K562 (cell line): Measurements from ENCODE around the gene ISYNA1. TPM values are rescaled to one million over a fixed set of nuclear protein-coding genes. Genes with fewer than 3 reads are reported as not detected.

Experiments used
- ATAC-seq: fragments of 200-7000 bp; cut with Tn5 transposase; 3 replicates; pipeline ENCODE4 v1.9.1; 2020; ENCODE audit warnings: moderate library complexity
- BruUV-seq: library from RNA; stranded (reverse); fragments of 400-500 nt; replicated peaks from 2 replicates; lab custom pipeline; 2021; lab: Mats Ljungman, UMichigan
- CTCF ChIA-PET: fragments of 300-600 bp; formaldehyde crosslinking; extraction: SDS; loops from one replicate; lab custom pipeline; 2021; ENCODE audit warnings: low intra/inter-chr PET ratio; lab: Yijun Ruan, JAX
- POLR2A ChIA-PET: fragments of 300-600, 350-650 bp; sonication (Branson Sonifier 250); formaldehyde crosslinking; extraction: SDS; loops from one replicate; lab custom pipeline; 2021; ENCODE audit warnings: antibody characterized with exemption, inconsistent platforms; lab: Yijun Ruan, JAX
- DNase-seq, 4 experiments: peaks; one replicate each; pipeline versions ENCODE4 v3.0.0 to v3.0.0-alpha.2; 2011 to 2018; ENCODE audit warnings: low spot score in 3 of 4, mixed read lengths in 3 of 4; ENCODE audit errors: extremely low read depth in 1 of 4
- FAIRE-seq: peaks from 2 replicates; lab custom pipeline; 2011; peaks lifted over from hg19 to GRCh38; lab: Jason Lieb, UNC
- H2AFZ ChIP-seq: 2 replicates; pipeline ENCODE4 v1.6.0; 2011; ENCODE audit warnings: low read depth, low read length, control low read depth, inconsistent platforms
- H3K27ac ChIP-seq: fragments of 200-600 bp; 3 replicates; pipeline ENCODE4 v1.8.0; 2011; ENCODE audit warnings: low read depth, mild to moderate bottlenecking, control low read depth, inconsistent platforms, low read length, moderate library complexity, mixed read lengths; ENCODE audit errors: extremely low read depth
- H3K27me3 ChIP-seq, 2 experiments: fragments of 300-600 bp in 1 of 2; 2 replicates in 1 of 2; 3 replicates in 1 of 2; pipeline versions ENCODE4 v1.6.0 to v1.8.0; 2011; ENCODE audit warnings: inconsistent platforms in 2 of 2, low read length in 2 of 2, mild to moderate bottlenecking in 1 of 2, mixed read lengths in 1 of 2, moderate library complexity in 1 of 2; ENCODE audit not compliant: control insufficient read depth in 2 of 2, insufficient read depth in 2 of 2
- H3K36me3 ChIP-seq: fragments of 300-600 bp; 3 replicates; pipeline ENCODE4 v1.8.0; 2011; ENCODE audit warnings: mild to moderate bottlenecking, low read length, inconsistent platforms; ENCODE audit not compliant: control insufficient read depth, insufficient read depth
- H3K4me1 ChIP-seq, 2 experiments: fragments of 200-600 bp in 1 of 2; replicated peaks in 1 of 2; 2 replicates in 1 of 2; 3 replicates in 1 of 2; pipeline versions ENCODE4 v1.5.1 to v1.8.0; 2011; ENCODE audit warnings: inconsistent platforms in 2 of 2, low read length in 2 of 2, mild to moderate bottlenecking in 1 of 2, mixed read lengths in 1 of 2, moderate library complexity in 1 of 2; ENCODE audit not compliant: control insufficient read depth in 2 of 2, insufficient read depth in 2 of 2
- H3K4me2 ChIP-seq: 2 replicates; pipeline ENCODE4 v1.6.1; 2011; ENCODE audit warnings: low read length, control low read depth, inconsistent platforms, mixed read lengths; ENCODE audit not compliant: insufficient read depth
- H3K4me3 ChIP-seq: fragments of 200-600 bp; sonication (generic), shearing (Covaris generic); 2 replicates; pipeline ENCODE4 v1.5.1; 2016; ENCODE audit warnings: control low read depth, inconsistent platforms
- H3K79me2 ChIP-seq: fragments of 200-600 bp; 3 replicates; pipeline ENCODE4 v1.8.0; 2011; ENCODE audit warnings: low read length, inconsistent platforms; ENCODE audit not compliant: control insufficient read depth, insufficient read depth
- H3K9ac ChIP-seq, 2 experiments: 2 replicates each; pipeline versions ENCODE4 v1.6.0 to v1.6.1; 2011; ENCODE audit warnings: low read depth in 2 of 2, low read length in 2 of 2, control low read depth in 1 of 2, inconsistent platforms in 1 of 2, mild to moderate bottlenecking in 1 of 2, mixed read lengths in 1 of 2; ENCODE audit not compliant: insufficient read depth in 1 of 2
- H3K9me1 ChIP-seq: one replicate; pipeline ENCODE4 v1.6.0; 2011; ENCODE audit warnings: inconsistent platforms, mild to moderate bottlenecking, low read length, moderate library complexity; ENCODE audit not compliant: control insufficient read depth, insufficient read depth
- H3K9me3 ChIP-seq: replicated peaks from 2 replicates; pipeline ENCODE4 v1.5.1; 2011; ENCODE audit warnings: low read depth, low read length, inconsistent platforms; ENCODE audit not compliant: control insufficient read depth, insufficient read depth
- H4K20me1 ChIP-seq: replicated peaks from 2 replicates; pipeline ENCODE4 v1.6.1; 2011; ENCODE audit warnings: low read length, inconsistent platforms, mixed read lengths; ENCODE audit not compliant: control insufficient read depth, insufficient read depth
- ATF2 ChIP-seq: sonication (generic); formaldehyde crosslinking; IDR thresholded peaks from 2 replicates; pipeline ENCODE4 v1.8.1; 2022; ENCODE audit warnings: missing genetic modification reagents
- BCOR ChIP-seq: fragments of 450-650 bp; IDR thresholded peaks from 2 replicates; pipeline ENCODE4 v1.6.1; 2016
- CBFA2T2 ChIP-seq: fragments of 450-650 bp; conservative IDR thresholded peaks from 2 replicates; pipeline ENCODE4 v1.6.1; 2017; ENCODE audit warnings: mild to moderate bottlenecking
- ESRRA ChIP-seq: fragments of 450-650 bp; IDR thresholded peaks from 2 replicates; pipeline ENCODE4 v1.6.1; 2014; ENCODE audit warnings: low read depth, mild to moderate bottlenecking, moderate library complexity, borderline replicate concordance
- HDAC6 ChIP-seq: IDR thresholded peaks from 2 replicates; pipeline ENCODE4 v1.6.1; 2012; ENCODE audit warnings: low read depth, mild to moderate bottlenecking, control low read depth, inconsistent platforms, low read length, moderate library complexity
- LEF1 ChIP-seq: fragments of 450-650 bp; IDR thresholded peaks from 2 replicates; pipeline ENCODE4 v1.6.1; 2016; ENCODE audit warnings: mild to moderate bottlenecking
- NCOA1 ChIP-seq: fragments of 450-650 bp; IDR thresholded peaks from 2 replicates; pipeline ENCODE4 v1.6.1; 2016; ENCODE audit warnings: low read depth
- U2AF2 ChIP-seq: fragments of 200-400 bp; formaldehyde crosslinking; optimal IDR thresholded peaks from 2 replicates; pipeline ENCODE3; 2017; ENCODE audit warnings: low read depth, mild to moderate bottlenecking, low read length
- ZBTB43 ChIP-seq: sonication (generic); formaldehyde crosslinking; IDR thresholded peaks from 2 replicates; pipeline ENCODE4 v1.8.0; 2023; ENCODE audit warnings: mild to moderate bottlenecking, missing genetic modification reagents
- ZBTB7A ChIP-seq: IDR thresholded peaks from 2 replicates; pipeline ENCODE4 v1.6.1; 2011; ENCODE audit warnings: low read depth, mild to moderate bottlenecking, low read length, moderate library complexity, borderline replicate concordance; ENCODE audit not compliant: control insufficient read depth
- ZEB2 ChIP-seq: fragments of 450-650 bp; IDR thresholded peaks from 2 replicates; pipeline ENCODE4 v1.6.1; 2016
- ZNF165 ChIP-seq: fragments of 250-450 bp; sonication (Bioruptor Pico); IDR thresholded peaks from 2 replicates; pipeline ENCODE4 v1.4.0; 2020; ENCODE audit warnings: borderline replicate concordance
- ZNF280A ChIP-seq: fragments of 450-650 bp; IDR thresholded peaks from 2 replicates; pipeline ENCODE4 v1.6.1; 2018; ENCODE audit warnings: mild to moderate bottlenecking, low read depth; ENCODE audit not compliant: partially characterized antibody
- ZNF76 ChIP-seq: fragments of 250-450 bp; sonication (Bioruptor Pico); IDR thresholded peaks from 2 replicates; pipeline ENCODE4 v1.4.0; 2020; ENCODE audit warnings: mild to moderate bottlenecking, moderate library complexity, borderline replicate concordance
- ZSCAN32 ChIP-seq: fragments of 450-650 bp; formaldehyde crosslinking; IDR thresholded peaks from 2 replicates; pipeline ENCODE4 v1.4.0; 2020; ENCODE audit warnings: mild to moderate bottlenecking, moderate library complexity
- WGBS: fragments of 100-300 bp; shearing (Covaris generic); methylation state at CpG from one replicate; pipeline ENCODE4 v1.1.6; 2016; ENCODE audit warnings: low coverage, mixed read lengths; ENCODE audit not compliant: insufficient coverage; ENCODE audit errors: missing lambda C conversion rate; 5-methylcytosine and 5-hydroxymethylcytosine counted together
- in situ Hi-C: fragments of 300-500 bp; cut with MboI; formaldehyde crosslinking; loops from 4 replicates; pipeline ENCODE4 v1.15.0; 2018; ENCODE audit warnings: inconsistent platforms, mixed read lengths
- intact Hi-C: fragments of 100-400 bp; cut with micrococcal nuclease; formaldehyde crosslinking; loops from 2 replicates; pipeline ENCODE4 v1.14.2; 2022
- polyA plus RNA-seq, 8 experiments: library from polyadenylated mRNA; depleted of rRNA in 4 of 8; stranded (reverse) in 5 of 8; unstranded in 3 of 8; fragments of >200 nt; fragmentation: Nextera tagmentation in 2 of 8; fragmentation: Illumina TruSeq in 1 of 8; extraction: Ambion mirVana in 2 of 8; extraction: Trizol in 1 of 8; gene quantifications; 2 replicates each; pipeline versions ENCODE4 v1.2.1 to v1.2.3, GENCODE V29; 2011 to 2014; ENCODE audit warnings: inconsistent platforms in 1 of 8, missing spikeins in 1 of 8
- total RNA-seq, 7 experiments: library from RNA; depleted of rRNA in 6 of 7; stranded (reverse); fragments of >200 nt in 6 of 7; fragmentation: Illumina TruSeq in 2 of 7; extraction: Trizol in 2 of 7; gene quantifications; 2 replicates each; pipeline versions ENCODE4 v1.2.1 to v1.2.3, GENCODE V29; 2011 to 2021; ENCODE audit warnings: low replicate concordance in 1 of 7
- TF ChIP-seq, protein P1 (sequence below), 2 experiments: fragments of 450-650 bp; IDR thresholded peaks; 2 replicates each; pipeline ENCODE4 v1.6.1; 2018; ENCODE audit warnings: mild to moderate bottlenecking in 2 of 2, low read depth in 1 of 2; ENCODE audit not compliant: partially characterized antibody in 2 of 2

Gene ISYNA1
- total and polyA plus RNA-seq, 9 of the 15 experiments (the other 6 are each of a cell fraction or from before 2014, with no cell fraction given): 21.8 to 460 (median 93.2) TPM

DNA sequence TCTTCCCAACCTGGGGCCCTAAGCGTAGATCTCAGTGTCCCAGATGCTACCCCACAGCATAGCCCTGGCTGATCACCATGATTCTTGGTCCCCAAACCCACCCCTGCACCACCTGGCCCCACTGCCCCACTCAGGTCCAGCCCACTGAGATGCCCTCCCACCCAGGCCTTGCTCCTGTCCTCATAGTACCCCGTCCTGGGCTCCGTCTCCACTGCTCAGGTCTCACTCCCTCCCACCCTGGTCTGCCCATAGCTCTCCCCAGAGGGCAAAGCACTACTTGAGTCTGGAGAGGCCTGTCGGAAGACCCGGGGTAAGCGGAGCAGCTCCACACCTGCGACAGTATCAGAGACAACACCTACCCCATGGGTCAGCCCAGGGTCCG, 35.8 kb upstream of the ISYNA1 start:
- peaks cover 14% of the 10 kb centered on the region for H3K9me1 ChIP-seq
- no peak overlapping the region for H3K4me3 ChIP-seq
- POLR2A ChIA-PET: interaction anchor here (0.7 kb wide), 2 partner anchors 98 to 157 kb away, joined by 3 read pairs; no protein-coding TSS in a partner anchor
- FAIRE-seq (no peak), ATAC-seq (no peak), DNase-seq (no peak)
- H3K9ac ChIP-seq: peak overlapping the region in 1 of 2 experiments; percentile 68; a peak in 2 of 4 replicates
- BruUV-seq: no TSS peak
- no peak overlapping the region for H2AFZ ChIP-seq
- no peaks in the 10 kb centered on the region for H3K9me3 ChIP-seq
- H4K20me1 ChIP-seq: peaks cover 46% of the 10 kb centered on the region
- intact Hi-C loops: no loop called here
- WGBS: 94% methylated on average over 8 of the region's 8 CpGs
- no peak overlapping the region for H3K27ac ChIP-seq
- H3K27me3 ChIP-seq: no peaks in the 10 kb centered on the region
- peaks cover 27% of the 10 kb centered on the region; the same call in 2 of the 3 replicates for H3K36me3 ChIP-seq
- H3K79me2 ChIP-seq: peaks cover 61% of the 10 kb centered on the region
- no peak overlapping the region for H3K4me2 ChIP-seq
- CTCF ChIA-PET: no interaction called here
- peaks cover 15 to 56% of the 10 kb centered on the region in 2 experiments for H3K4me1 ChIP-seq
- in situ Hi-C loops: no loop called here
- no peak for TF ChIP-seq ZNF280A
- TF ChIP-seq CBFA2T2: no peak
- TF ChIP-seq ZBTB43 (CRISPR knock-in tag): no peak
- TF ChIP-seq NCOA1: no peak
- TF ChIP-seq LEF1: no peak
- TF ChIP-seq, protein P1, sequence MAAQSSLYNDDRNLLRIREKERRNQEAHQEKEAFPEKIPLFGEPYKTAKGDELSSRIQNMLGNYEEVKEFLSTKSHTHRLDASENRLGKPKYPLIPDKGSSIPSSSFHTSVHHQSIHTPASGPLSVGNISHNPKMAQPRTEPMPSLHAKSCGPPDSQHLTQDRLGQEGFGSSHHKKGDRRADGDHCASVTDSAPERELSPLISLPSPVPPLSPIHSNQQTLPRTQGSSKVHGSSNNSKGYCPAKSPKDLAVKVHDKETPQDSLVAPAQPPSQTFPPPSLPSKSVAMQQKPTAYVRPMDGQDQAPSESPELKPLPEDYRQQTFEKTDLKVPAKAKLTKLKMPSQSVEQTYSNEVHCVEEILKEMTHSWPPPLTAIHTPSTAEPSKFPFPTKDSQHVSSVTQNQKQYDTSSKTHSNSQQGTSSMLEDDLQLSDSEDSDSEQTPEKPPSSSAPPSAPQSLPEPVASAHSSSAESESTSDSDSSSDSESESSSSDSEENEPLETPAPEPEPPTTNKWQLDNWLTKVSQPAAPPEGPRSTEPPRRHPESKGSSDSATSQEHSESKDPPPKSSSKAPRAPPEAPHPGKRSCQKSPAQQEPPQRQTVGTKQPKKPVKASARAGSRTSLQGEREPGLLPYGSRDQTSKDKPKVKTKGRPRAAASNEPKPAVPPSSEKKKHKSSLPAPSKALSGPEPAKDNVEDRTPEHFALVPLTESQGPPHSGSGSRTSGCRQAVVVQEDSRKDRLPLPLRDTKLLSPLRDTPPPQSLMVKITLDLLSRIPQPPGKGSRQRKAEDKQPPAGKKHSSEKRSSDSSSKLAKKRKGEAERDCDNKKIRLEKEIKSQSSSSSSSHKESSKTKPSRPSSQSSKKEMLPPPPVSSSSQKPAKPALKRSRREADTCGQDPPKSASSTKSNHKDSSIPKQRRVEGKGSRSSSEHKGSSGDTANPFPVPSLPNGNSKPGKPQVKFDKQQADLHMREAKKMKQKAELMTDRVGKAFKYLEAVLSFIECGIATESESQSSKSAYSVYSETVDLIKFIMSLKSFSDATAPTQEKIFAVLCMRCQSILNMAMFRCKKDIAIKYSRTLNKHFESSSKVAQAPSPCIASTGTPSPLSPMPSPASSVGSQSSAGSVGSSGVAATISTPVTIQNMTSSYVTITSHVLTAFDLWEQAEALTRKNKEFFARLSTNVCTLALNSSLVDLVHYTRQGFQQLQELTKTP (IDR thresholded peaks at IDR 0.05; ENCODE audit: low read depth in 1 of 2, partially characterized antibody in 2 of 2): no peak
- no peak for TF ChIP-seq ZSCAN32 (CRISPR knock-in tag)
- no peak for TF ChIP-seq ZNF76 (CRISPR knock-in tag)
- no peak for TF ChIP-seq BCOR
- TF ChIP-seq ZBTB7A: no peak
- no peak for TF ChIP-seq ZEB2
- TF ChIP-seq HDAC6: no peak
- TF ChIP-seq ATF2: no peak
- TF ChIP-seq ESRRA: no peak
- TF ChIP-seq U2AF2: no peak
- TF ChIP-seq ZNF165 (CRISPR knock-in tag): no peak
